Activated CD8-positive, alpha-beta memory T cell treated with anti-CD3 and anti-CD28 coated beads for 48 hours (primary cell): Measurements from ENCODE around the gene FRY.

Experiments used
- DNase-seq, 3 experiments: peaks; one replicate each; pipeline ENCODE4 v3.0.0-alpha.2; 2020; ENCODE audit warnings: low read depth in 2 of 3, low spot score in 2 of 3

Gene FRY

DNA sequence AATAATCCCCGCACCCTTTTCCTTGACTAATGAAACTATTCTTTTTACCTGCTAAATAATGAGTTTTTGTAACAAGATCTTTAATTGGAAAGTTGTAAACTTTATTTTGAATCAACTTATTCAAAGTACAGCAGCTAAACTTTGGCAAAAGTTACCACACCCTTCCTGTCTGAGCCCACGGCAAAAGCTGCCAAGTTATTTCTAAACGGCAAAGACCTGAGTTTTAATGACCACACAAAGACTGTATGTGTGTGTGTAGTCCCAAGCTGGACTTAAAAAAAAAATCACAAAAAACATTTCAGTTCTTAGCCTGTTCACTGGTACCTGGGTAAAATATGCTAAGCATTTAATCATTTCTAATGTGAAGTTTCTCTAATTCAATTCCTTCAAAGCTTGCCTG lies 222.8 kb downstream of the FRY start:
- DNase-seq: no peak

DNA sequence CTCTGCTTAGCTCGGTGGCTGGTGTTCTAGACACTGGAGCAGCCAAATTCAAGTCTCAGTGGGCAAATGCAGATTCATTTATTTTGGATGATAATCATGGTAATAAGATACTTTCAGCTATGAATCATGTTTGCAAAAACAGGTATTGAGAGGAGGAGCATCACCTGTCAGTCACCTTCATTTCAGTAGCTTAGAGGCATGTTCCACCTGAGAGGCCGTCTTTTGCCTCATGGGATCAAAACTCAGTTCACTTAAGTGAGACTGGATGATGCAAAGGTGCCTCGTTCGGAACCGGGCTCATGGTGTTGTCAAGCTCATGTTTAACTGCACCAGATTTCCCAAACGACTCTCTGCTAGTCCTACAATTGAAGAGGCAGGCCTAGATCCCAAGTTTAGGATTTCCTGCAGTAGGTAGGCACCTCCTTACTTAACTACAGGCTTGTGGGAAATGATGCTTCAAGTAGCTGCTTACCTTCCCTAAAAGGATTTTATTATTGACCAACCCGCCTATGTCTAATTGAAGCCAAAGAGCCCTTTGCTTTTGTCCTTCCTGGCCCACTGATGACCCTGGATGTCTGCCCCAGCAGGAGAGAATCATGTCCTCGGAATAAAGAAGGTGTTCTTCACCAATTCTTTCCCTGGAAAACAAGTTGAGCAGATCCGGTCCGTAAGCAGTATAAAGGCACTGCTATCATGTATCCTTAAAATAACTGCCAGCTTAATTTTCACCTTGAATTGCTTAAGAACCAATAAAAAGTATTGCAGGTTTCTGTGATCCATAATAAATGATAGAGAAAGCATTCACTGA lies 223.5 kb downstream of the FRY start:
- DNase-seq: no peak

DNA sequence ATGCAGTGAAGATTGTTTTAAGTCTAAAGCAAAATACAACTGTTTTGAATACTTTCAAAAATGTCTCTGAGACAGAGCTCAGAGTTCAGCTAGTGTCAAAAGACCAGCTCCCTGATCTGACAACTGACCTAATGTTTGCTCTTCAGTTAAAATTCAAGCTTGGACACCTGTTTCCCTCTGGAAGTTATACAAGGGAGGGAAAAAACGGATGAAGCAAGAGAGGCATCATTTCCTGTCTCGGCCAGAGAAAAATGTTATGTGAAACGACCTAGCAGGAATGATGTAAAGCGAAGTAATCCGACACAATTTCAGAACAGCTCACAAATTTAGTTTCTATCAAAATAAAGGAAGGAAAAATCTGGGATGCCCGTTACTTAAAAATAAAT lies 224.1 kb downstream of the FRY start:
- DNase-seq: no peak

DNA sequence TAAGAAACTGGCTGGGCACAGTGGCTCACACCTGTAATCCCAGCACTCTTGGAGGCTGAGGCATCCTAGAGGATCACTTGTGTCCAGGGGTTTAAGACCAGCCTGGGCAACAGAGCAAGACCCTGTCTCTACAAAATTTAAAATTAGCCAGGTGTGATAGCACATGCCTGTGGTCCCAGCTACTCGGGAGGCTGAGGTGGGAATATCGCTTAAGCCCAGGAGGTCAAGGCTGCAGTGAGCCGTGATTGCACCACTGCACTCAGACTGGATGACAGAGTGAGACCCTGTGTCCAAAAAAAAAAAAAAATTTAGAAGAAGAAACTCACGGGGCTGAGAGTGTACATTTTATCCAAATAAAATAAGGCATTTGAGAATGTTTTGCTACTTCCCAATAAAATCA lies 224.7 kb downstream of the FRY start:
- DNase-seq: no peak

DNA sequence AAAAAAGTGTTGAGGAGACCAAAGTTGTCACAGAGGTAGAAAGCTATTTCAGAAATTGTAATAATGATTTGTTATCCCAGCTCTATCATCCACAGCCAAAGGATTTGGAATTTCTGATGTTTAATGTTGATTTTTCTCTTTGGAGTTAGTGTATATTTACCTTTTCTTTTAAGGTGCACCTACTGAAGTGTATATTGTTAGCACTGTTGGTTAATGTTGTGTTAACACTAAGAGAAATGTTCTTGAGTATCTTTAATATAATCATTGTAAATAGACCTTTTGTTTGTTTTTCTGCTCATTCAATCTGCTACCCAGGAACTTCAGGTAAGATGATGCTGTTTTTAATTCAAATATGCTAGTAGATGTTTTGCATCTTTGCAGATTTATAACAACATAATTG lies 226.1 kb downstream of the FRY start:
- no peak for DNase-seq

DNA sequence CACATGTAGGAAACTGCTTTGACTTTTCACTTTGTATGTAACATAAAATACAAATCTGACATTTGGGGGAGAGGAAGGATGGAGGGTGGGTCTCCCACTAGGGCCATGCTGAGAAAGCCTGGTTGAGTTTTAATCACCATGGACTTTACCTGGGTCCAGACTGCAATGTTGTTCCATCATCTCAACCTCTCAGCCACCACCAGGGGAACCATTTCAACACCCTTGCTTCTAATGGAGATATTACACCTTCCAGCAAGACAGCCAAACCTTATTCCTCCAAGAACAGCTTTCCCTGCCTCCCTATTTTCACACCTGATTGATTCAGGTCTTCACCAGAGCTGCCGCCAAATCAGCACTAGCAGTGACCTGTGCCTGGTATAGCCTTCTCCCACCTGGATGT lies 227.5 kb downstream of the FRY start:
- DNase-seq: no peak

DNA sequence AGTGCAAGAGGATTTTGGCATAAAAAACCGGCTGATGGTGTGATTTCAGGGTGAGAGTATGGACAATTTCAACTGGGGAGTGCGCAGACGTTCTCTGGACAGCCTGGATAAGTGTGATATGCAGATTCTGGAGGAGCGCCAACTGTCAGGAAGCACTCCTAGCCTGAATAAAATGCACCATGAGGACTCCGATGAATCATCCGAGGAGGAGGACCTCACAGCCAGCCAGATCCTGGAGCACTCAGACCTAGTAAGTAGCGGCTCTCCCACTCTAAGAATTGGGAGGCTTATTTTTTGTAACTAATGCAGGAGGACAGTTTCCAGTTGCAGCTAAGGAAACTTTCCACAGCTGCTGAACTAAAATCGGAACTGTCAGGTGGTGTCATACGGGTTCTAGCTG lies 230.0 kb downstream of the FRY start:
- DNase-seq: no peak

DNA sequence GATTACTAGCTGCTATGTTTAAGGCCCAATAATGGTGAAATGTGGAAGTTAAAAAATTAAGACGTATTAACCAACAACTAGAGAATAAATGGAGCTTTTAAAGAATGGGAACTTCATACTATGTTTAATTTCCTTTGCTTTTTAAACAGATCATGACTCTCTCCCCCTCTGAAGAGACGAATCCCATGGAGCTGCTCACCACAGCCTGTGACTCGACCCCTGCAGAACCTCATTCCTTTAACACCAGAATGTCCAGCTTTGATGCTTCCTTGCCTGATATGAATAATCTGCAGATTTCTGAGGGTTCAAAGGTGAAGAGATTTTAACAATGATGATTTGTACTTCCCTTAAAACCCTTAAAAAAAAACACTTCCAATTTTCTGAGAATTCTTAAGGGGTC lies 230.6 kb downstream of the FRY start:
- DNase-seq: no peak

DNA sequence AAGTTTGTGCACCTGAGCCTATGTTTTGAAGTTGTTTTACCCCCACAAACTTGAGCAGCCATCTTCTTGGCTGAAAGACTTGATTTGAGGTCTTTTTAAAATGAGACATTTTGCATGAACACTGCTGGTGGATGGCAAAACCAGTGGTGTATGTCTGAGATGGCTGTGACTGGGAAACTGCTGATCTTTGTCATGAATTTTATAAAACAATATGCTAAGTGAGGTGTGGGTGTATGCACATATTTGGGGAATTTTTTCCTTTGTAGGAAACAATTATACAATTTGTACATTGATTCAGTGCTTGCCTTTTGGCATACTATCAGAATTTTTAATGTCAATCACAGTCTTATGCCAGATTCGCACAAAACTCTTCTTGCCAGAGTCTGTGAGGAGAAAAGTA lies 231.0 kb downstream of the FRY start:
- DNase-seq: no peak

DNA sequence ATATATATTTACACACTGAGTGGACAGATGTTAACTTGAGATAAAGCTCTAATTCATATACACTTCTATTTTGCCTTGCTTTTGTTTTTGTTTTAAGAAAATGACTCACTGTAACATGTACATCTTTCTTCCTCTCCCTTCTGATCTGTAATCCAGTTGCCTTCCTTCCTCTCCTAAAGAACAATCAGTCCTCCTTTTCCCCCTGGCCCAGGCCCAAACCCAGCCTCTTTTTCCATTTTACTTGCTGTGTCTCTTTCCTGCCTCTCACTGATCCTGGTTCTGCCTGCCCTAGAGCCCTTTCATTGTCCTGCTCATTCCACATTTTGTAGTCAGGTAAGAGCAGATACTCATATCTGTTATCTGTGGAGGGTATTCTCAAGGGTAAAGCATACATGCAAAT lies 232.8 kb downstream of the FRY start:
- no peak for DNase-seq

DNA sequence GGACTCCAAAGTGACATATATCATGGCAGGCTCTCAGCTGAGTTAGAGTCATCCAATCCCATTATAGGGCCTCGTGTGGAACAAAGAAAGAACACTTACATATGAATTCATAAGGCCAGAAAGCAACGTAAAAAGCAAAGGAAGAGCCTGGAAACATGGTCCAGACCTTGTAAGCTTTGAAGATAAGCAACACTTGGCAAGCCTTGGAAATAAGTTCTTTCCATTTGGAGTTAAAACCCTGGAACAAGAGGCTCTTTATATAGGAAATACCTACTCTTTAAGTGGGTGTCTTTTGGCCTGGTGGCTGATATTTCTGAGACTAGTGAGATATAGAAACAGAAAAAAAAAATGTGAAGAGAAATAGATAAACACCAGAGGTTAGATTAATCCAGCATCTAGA lies 234.2 kb downstream of the FRY start:
- no peak for DNase-seq

DNA sequence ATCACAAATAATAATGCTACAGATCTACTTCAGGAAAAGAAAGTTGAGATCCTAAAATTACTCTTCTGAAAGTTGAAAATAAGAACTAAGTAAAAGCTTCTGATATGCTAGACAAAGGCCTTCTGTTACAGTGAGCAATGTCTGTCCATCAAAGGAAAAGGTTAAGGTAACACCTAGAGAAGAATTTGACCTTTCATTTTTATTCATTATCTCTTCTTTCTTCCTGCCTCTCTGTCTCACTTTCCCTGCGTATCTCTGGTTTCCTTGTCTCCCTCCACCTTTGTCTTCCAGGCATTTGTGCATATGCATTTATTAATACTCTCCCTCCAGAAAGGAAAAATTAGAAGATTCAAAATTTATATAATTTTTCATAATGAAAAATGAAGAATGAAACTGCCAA lies 234.6 kb downstream of the FRY start:
- DNase-seq: no peak

DNA sequence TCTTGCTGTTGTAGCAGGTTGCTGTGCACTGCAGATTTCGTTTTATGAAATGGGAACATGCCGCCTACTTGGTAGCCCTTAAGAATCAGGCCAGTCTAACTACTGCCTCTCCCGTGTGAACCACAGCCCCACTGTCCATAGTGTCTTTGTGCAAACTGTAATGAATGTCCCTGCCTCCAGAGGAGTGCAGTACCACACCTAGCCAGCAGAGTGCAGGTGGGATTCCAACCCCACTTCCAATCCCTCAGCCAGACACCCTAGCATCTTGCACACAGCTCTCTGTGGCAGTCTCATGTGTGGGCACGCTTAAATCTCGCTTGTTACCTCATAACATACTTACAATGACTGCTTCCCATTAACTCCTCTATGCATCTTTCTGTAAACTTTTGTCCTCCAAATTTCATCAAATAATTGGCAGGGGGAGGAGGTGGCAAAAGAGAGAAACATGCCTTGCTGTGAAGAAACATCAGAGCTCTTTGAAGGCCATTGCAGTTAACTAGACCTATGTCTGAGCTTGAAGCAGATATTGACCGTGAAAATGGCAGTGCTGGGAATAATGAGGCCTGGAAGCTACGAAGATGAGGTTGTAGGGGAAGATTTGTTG lies 236.4 kb downstream of the FRY start:
- peak in 1 of 3 experiments; percentile 25 for DNase-seq

DNA sequence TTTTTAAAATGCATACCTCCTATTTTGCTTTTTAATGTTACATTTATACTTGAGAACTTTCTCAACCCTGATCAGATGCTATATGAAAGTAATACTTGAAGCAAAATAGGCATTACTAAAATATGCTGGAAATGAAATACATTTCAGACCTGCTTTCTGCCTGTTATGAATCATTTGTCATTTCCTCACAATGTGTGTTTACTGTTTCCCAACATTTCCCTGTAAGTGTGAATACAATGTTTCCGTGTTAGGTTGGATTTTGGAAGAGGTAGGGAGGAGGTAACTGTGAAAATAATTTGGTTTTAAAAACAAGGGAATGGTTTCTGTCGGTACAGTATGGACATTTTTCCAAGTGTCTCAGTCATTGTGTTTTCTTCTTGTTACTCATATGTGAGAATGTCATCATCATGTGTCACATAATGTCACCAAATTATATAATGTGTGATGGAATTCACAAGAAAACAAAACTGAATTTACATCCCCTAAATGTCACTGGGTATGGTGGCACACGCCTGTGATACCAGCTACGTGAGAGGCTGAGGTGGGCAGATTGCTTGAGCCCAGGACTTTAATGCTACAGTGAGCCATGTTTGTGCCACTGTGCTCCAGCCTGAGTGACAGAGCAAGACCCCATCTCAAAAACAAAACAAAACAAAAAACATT lies 240.6 kb downstream of the FRY start:
- DNase-seq: no peak

DNA sequence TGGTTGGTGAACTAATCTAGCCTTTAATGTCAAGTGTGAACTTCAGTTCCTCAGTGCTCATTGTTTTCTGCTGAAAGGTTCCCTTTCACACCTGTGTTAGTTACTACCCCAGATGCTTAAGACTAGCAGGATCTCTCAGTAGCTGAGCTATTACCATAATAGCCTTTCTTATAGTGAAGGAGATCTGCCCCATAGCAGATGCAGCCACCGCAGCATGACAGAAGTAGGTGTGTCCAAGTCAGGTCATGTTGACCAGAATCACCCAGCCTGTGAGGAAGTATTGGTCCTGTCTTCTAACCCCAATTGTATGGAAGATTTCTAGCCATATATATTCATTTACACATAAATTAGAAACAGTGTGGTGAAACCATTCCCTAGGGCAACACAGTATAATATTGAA lies 246.3 kb downstream of the FRY start:
- no peak for DNase-seq

DNA sequence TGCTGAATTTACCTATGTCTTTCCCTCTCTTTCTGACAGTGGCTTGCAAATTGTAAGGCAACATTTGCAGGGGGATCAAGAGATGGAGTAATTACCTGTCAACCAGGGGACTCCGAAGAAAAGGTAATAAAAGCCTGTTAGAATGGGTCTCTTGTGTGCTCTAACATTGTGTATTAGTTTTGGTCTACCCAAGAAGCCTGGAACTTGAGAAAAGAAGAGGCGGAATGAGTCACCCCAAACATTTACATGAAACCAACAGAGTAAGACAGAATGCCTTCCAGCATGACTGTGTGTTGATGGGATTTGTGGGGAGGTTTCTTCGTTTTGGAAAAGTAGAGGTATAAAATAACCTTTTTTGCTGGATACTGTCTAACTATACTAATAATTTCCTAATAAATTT lies 246.9 kb downstream of the FRY start:
- no peak for DNase-seq

DNA sequence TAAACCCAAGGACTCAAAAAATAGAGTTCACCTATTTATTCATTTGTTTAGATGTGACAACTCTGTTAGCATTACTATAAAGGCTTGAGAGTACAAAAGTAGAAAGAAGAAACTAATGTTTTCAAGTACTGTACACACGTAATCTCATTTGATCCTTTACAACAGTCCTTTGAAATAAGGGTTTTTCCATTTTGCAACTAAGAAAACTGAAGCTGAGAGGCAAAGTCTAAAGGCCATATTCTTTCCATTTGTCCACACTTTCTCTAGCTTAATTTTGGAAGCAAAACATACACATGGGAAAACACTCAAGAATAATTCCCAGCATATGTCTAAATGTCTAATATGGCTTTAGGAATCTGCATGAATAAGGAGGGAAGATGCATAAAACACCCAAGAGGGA lies 249.5 kb downstream of the FRY start:
- no peak for DNase-seq

DNA sequence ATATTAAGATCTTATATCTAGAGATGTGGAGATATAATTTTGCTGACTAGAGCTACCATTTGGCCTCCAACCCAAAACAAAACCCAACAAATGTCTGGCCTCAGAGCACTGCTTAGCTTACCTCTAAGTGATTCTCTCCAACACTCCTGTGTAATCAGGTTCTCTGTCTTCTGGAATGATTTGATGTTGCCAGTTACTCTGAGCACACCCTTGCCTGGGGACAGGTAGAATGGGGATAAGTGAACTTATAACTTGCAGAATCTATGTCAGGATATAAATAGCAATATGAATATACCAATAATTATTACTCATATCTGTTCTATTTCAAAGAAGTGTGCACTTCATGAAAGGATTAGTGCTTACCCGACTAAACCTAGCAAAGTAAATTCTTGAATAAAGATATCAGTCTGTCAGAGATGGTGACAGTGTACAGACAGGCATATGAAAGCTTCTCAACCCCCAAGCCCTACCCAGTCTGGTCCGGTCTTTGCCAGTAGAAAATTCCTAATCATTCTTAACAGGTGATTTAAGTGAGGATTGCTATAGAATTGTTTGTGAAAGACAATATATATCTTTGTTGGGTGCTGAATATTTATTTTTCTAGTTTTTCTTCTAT lies 250.6 kb downstream of the FRY start:
- no peak for DNase-seq

DNA sequence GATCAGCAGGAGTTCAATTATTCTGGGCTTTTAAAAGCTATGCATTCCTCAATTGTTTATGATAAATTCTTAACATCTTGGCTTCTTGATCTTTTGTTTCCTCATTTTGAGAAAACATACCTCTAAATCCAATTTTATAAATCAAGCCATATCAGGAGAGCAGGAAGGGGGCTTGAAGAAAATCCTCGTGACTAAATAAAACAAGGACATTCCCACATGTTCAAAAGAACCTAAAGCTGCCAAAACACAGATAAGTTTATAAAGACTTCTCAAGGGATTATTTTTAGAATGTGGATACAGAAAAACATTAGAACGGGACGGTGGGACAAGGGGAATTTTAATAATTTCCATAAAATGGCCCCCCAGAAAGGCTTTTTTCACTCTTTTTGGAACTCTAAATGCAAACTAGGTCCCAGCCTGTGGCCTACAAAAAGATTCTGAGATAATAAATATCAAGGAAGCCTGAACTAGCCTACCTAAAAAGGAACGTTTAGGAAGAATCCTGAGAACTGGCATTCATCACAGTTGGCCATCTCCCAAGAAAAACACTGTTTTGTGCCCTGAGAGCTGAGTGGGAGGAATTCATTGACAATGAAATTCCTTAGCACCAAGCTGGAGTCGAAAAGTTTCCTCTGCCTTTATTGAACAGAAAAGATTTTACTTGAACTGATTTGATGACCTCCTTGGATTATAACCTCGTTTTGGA lies 253.5 kb downstream of the FRY start:
- no peak for DNase-seq

DNA sequence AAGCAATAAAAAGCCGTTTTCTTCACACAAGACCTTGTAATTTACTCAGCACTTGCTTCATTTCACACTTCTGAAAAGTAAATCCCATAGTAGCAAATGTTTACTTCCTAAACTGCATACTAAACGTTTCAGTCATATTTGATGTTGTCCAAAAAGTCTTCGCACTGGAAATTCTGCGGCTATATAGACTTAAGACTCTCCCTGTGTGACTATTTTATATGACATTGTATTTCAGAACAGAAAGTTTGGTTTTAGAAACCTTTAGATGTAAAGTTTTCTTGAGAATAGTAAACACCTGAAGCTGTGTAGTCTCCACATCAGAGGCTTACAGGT lies 254.0 kb downstream of the FRY start:
- DNase-seq: no peak

DNA sequence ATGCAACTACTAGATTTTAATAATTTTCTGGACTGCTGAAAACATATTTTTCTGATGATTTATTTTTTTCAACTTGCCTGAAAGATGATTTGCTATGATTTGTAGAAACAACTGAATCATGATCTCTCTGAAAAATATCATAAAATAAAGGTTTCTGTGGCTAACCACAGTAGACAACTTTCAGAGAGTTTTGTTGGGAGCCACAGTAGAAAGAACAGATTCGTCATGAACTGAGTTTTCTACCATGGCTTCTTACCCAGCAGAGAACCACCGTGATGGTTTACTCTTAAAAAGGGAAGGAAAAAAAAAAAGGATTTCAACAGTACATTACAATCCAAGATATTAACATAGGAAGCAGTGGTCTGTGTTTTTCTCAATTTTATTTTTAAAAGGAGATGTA lies 265.6 kb downstream of the FRY start:
- DNase-seq: no peak

DNA sequence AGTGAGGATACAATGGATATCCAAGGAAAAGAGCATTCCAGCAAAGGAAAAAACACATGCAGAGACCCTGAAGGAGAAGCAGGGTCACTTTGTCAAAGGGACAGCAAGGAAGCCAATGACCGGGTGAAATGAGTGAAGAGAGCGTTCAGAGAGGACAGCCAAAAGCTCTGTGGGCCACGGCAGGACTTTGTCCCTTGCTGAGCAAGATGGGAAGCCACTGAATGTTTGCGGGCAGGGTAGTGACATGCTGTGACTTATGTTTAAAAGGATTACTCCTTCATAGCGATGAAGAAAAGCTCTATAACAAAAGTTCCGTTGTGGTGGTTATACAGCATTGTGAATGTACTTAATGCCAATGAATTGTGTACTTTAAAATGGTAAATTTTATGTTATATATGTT lies 267.1 kb downstream of the FRY start:
- no peak for DNase-seq
